Activated CD8-positive, alpha-beta T cell treated with anti-CD3 and anti-CD28 coated beads, Interleukin-2, amount 10 ng/mL, durations not matched to agents 7 days and 5 days (primary cell): ENCODE data around the gene COPE. TPM values are rescaled to one million over a fixed set of nuclear protein-coding genes. Genes with fewer than 3 reads are reported as not detected.

Experiments used
- ATAC-seq: fragments of 150-1000 bp; cut with Tn5 transposase; one replicate; pipeline ENCODE4 v1.10.0; 2021; ENCODE audit warnings: moderate library complexity
- CTCF ChIA-PET: fragments of 350-600 bp; sonication (Branson Sonifier 250); formaldehyde crosslinking; loops from one replicate; lab custom pipeline; 2021; ENCODE audit warnings: antibody characterized with exemption; lab: Charles Lee
- POLR2A ChIA-PET: fragments of 350-600 bp; sonication (Branson Sonifier 250); formaldehyde crosslinking; loops from one replicate; lab custom pipeline; 2021; ENCODE audit warnings: antibody characterized with exemption; lab: Charles Lee
- DNase-seq: peaks from one replicate; pipeline ENCODE4 v3.0.0-alpha.2; 2020
- H3K27ac Mint-ChIP-seq: one replicate; pipeline ENCODE4 v1.8.0; 2021; ENCODE audit warnings: mild to moderate bottlenecking, mixed read lengths
- H3K27me3 Mint-ChIP-seq: one replicate; pipeline ENCODE4 v1.8.0; 2021; ENCODE audit warnings: low read depth, mixed read lengths
- H3K36me3 Mint-ChIP-seq: one replicate; pipeline ENCODE4 v1.8.0; 2021; ENCODE audit warnings: low read depth, mixed read lengths
- H3K4me1 Mint-ChIP-seq: one replicate; pipeline ENCODE4 v1.8.0; 2021; ENCODE audit warnings: low read depth, mixed read lengths
- H3K4me3 Mint-ChIP-seq: one replicate; pipeline ENCODE4 v1.8.0; 2021; ENCODE audit warnings: mild to moderate bottlenecking, mixed read lengths
- H3K9me3 Mint-ChIP-seq: one replicate; pipeline ENCODE4 v1.8.0; 2022; ENCODE audit warnings: mixed read lengths; ENCODE audit not compliant: insufficient read depth
- total RNA-seq, 2 experiments: library from RNA; stranded (reverse); gene quantifications; one replicate each; pipeline ENCODE4 v1.2.3, GENCODE V29; 2021

The COPE gene
- total RNA-seq, 2 experiments from 2014 or later = 248 to 264 TPM

GRCh38 chr19:18948976-18949356 is 29.8 kb upstream of the COPE start:
- Mint-ChIP-seq H3K4me1 (no peaks in the 10 kb centered on the region), H3K36me3 (no peaks in the 10 kb centered on the region), H3K4me3 (no peak overlapping the region), H3K9me3 (no peaks in the 10 kb centered on the region), H3K27ac (no peak overlapping the region), H3K27me3 (peaks cover 3% of the 10 kb centered on the region)
- POLR2A ChIA-PET = no interaction called here
- CTCF ChIA-PET = no interaction called here
- ATAC-seq = no peak
- DNase-seq = no peak

DNA sequence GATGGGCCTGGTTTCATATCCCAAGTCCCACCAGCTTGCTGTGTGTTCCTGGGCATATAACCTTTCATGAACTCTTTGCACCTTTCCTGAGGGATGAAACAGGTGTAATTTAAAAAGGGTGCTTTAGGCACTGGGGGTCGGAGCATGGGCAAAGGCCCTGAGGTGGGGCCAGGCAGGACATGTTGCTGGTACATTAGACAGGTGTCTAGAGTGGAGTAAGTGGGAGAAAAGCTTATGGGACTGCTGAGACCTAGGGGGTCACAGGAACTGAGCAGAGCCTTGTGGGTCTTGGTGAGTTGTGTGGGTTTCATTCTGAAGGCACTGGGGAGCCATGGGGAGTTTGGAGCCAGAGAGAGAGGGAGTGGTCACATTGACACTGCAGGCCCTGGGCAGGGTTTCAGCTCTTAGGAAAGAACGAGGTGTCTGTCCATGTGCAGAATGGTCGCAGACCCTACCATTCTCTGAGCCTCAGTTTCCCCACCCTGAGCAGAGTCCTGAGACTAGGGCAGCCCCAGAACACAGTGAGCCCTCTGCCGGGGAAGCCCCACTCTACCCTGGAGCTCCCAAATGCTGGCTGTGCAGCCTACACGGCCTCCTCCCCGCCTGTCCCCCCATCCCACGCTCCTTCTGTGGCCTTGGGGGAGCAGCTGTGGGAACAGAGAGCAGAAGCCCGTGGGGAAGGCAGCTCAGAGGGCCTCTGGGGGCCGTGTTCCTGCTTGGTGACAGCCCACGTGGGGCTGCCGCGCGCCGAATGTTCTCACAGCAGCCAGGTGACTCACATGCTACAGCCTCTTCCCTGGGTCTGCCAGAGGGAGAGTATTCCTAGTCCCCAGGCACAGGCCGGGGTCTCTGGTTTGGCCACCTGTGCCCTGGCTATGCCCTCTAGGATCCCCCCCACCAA is 29.1 kb upstream of the COPE start:
- no peak overlapping the region for H3K27ac Mint-ChIP-seq

GRCh38 chr19:18946918-18947317 is 27.7 kb upstream of the COPE start:
- no peaks in the 10 kb centered on the region for H3K36me3 Mint-ChIP-seq
- DNase-seq = no peak
- CTCF ChIA-PET = no interaction called here
- POLR2A ChIA-PET = no interaction called here
- H3K9me3 Mint-ChIP-seq = no peaks in the 10 kb centered on the region
- H3K27me3 Mint-ChIP-seq = peaks cover 11% of the 10 kb centered on the region
- ATAC-seq = no peak
- H3K4me1 Mint-ChIP-seq = no peaks in the 10 kb centered on the region
- no peak overlapping the region for H3K4me3 Mint-ChIP-seq
- H3K27ac Mint-ChIP-seq = no peak overlapping the region

More for the DNA sequence above, 29.1 kb upstream of the COPE start:
- Mint-ChIP-seq H3K36me3 (no peaks in the 10 kb centered on the region), H3K4me1 (no peaks in the 10 kb centered on the region), H3K4me3 (no peak overlapping the region), H3K9me3 (no peaks in the 10 kb centered on the region), H3K27me3 (peaks cover 3% of the 10 kb centered on the region)
- POLR2A ChIA-PET = no interaction called here
- no peak for DNase-seq
- CTCF ChIA-PET = interaction anchor here (0.6 kb wide), 1 partner anchor 238 kb away, joined by 3 read pairs; no protein-coding TSS in a partner anchor
- no peak for ATAC-seq

- ChIA-PET CTCF (no interaction called here), POLR2A (no interaction called here)
- H3K27me3 Mint-ChIP-seq = peaks cover 14% of the 10 kb centered on the region
- no peak for DNase-seq
- no peak overlapping the region for H3K4me3 Mint-ChIP-seq
- H3K27ac Mint-ChIP-seq = no peak overlapping the region
- H3K9me3 Mint-ChIP-seq = no peaks in the 10 kb centered on the region
- H3K36me3 Mint-ChIP-seq = no peaks in the 10 kb centered on the region
- no peaks in the 10 kb centered on the region for H3K4me1 Mint-ChIP-seq
- ATAC-seq = no peak
Observed at GRCh38 chr19:18946335-18946734, 27.1 kb upstream of the COPE start.

DNA sequence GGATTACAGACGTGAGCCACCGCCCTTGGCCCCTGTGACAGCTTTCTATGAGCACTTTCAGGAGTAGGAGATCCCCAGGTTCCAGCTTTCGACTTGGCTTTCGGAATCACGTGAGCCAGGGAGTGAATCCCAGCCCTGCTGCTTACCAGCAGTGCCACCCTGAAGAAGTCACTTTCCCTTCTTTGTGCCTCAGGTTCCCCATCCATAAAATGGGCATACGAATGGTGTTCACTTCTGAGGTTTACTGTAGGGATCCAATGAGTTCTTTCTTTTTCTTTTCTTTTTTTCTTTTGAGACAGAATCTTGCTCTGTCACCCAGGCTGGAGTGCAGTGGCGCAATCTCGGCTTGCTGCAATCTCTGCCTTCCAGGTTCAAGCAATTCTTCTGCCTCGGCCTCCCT is 26.1 kb upstream of the COPE start:
- peaks cover 2% of the 10 kb centered on the region for H3K4me1 Mint-ChIP-seq
- H3K9me3 Mint-ChIP-seq = no peaks in the 10 kb centered on the region
- no peaks in the 10 kb centered on the region for H3K36me3 Mint-ChIP-seq
- DNase-seq (no peak), ATAC-seq (no peak)
- peaks cover 18% of the 10 kb centered on the region for H3K27me3 Mint-ChIP-seq
- ChIA-PET CTCF (no interaction called here), POLR2A (no interaction called here)
- H3K27ac Mint-ChIP-seq = no peak overlapping the region
- no peak overlapping the region for H3K4me3 Mint-ChIP-seq

GRCh38 chr19:18943465-18943864 is 24.3 kb upstream of the COPE start:
- Mint-ChIP-seq H3K4me3 (no peak overlapping the region), H3K4me1 (peaks cover 5% of the 10 kb centered on the region), H3K9me3 (no peaks in the 10 kb centered on the region), H3K27ac (no peak overlapping the region), H3K27me3 (peaks cover 28% of the 10 kb centered on the region), H3K36me3 (no peaks in the 10 kb centered on the region)
- ChIA-PET POLR2A (interaction anchor here (1.1 kb wide), 1 partner anchor 24 kb away, joined by 3 read pairs; the partner anchor contains the start of gene DDX49), CTCF (no interaction called here)
- DNase-seq (no peak), ATAC-seq (no peak)

GRCh38 chr19:18942692-18943091 is 23.5 kb upstream of the COPE start:
- ChIA-PET CTCF (no interaction called here), POLR2A (no interaction called here)
- no peak for DNase-seq
- Mint-ChIP-seq H3K27me3 (peaks cover 28% of the 10 kb centered on the region), H3K27ac (no peak overlapping the region), H3K9me3 (no peaks in the 10 kb centered on the region), H3K4me3 (no peak overlapping the region), H3K36me3 (no peaks in the 10 kb centered on the region), H3K4me1 (peaks cover 5% of the 10 kb centered on the region)
- no peak for ATAC-seq

- no peak for DNase-seq
- H3K4me3 Mint-ChIP-seq = no peak overlapping the region
- no peaks in the 10 kb centered on the region for H3K9me3 Mint-ChIP-seq
- POLR2A ChIA-PET = no interaction called here
- H3K27me3 Mint-ChIP-seq = peaks cover 28% of the 10 kb centered on the region
- ATAC-seq = no peak
- H3K27ac Mint-ChIP-seq = no peak overlapping the region
- CTCF ChIA-PET = no interaction called here
- H3K36me3 Mint-ChIP-seq = no peaks in the 10 kb centered on the region
- H3K4me1 Mint-ChIP-seq = peaks cover 5% of the 10 kb centered on the region
Observed at GRCh38 chr19:18941628-18942354, 22.6 kb upstream of the COPE start.

- Mint-ChIP-seq H3K36me3 (no peaks in the 10 kb centered on the region), H3K27ac (no peak within 1 kb of the TSS), H3K4me1 (peaks cover 5% of the 10 kb centered on the region), H3K4me3 (peak within 1 kb of the TSS; percentile 18), H3K9me3 (no peaks in the 10 kb centered on the region), H3K27me3 (peaks cover 28% of the 10 kb centered on the region)
- ATAC-seq (peak; percentile 82), DNase-seq (peak; percentile 74)
- ChIA-PET CTCF (no interaction called here), POLR2A (no interaction called here)
Observed at GRCh38 chr19:18940769-18941627, 21.8 kb upstream of the COPE start, which contains the start of gene HOMER3. Gene HOMER3, minus strand, starts transcription at chr19:18941217. Its CDS starts 2,235 bp downstream, at chr19:18938982.

DNA sequence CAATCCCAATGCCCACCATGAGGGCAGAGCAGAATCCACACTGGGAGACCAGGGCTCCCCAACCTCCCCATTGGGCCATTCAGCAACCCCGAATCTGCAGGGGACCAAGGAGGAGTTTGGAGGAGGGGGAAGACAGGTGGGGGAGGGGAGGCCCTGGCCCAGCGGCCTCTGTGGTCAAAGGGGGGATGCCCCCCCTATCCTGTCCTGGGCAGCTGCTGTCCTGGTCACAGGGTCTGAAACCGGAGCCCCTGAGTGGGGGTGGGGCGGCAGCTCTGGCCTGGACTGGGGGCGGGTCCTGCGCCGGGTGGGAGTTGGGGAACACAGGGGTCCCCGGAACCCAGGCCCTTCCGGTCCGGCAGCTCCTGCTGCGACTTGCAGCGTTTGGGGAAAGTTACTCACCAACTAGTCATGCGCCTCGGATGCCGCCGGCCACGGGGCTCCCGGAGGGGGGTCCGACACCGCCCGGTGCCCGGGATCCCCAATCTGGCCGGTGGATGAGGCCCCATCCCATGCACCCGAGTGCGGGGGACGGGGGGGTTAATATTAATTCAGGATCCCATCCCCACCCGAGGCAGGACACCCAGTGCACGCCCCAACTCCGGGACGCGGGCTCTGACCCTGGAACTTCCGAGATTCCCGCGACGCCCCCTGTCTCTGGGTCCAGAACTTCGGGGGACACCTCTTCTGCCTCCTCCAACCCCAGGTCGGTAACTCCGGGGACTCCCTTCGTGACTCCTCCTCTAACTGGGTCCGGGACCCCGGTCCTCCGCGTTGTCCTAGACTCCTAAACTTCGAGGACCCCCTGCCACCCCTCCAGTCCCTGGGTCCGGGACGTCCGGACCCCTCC is 21.0 kb upstream of the COPE start:
- H3K27ac Mint-ChIP-seq = peak overlapping the region; percentile 25
- H3K4me1 Mint-ChIP-seq = peaks cover 5% of the 10 kb centered on the region
- H3K9me3 Mint-ChIP-seq = no peaks in the 10 kb centered on the region
- ATAC-seq (peak; percentile 8), DNase-seq (no peak)
- peak overlapping the region; percentile 42 for H3K4me3 Mint-ChIP-seq
- ChIA-PET POLR2A (no interaction called here), CTCF (no interaction called here)
- H3K36me3 Mint-ChIP-seq = no peaks in the 10 kb centered on the region
- H3K27me3 Mint-ChIP-seq = peaks cover 28% of the 10 kb centered on the region

DNA sequence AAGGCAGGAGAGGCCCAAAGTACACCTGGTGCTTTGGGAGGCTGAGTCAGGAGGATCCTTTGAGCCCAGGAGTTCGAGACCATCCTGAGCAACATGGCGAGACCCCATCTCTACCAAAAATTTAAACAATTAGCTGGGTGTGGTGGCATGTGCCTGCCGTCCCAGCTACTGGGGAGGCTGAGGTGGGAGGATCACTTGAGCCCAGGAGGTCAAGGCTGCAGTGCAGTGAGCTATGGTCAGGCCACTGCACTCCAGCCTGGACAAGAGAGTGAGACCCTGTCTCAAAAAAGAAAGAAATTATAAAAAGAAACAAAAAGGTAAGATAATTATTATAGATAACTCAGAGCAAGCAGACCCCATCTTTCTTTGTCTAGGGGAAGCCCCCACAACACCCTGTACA is 20.0 kb upstream of the COPE start:
- peaks cover 30% of the 10 kb centered on the region for H3K27me3 Mint-ChIP-seq
- POLR2A ChIA-PET = no interaction called here

More for the DNA sequence above, 20.0 kb upstream of the COPE start:
- Mint-ChIP-seq H3K4me3 (no peak overlapping the region), H3K27ac (no peak overlapping the region), H3K36me3 (no peaks in the 10 kb centered on the region), H3K4me1 (peaks cover 5% of the 10 kb centered on the region), H3K9me3 (no peaks in the 10 kb centered on the region)
- DNase-seq (no peak), ATAC-seq (no peak)
- CTCF ChIA-PET = no interaction called here
